Inflammatory macrophage treated with lipopolysaccharide for 1 hour (primary cell): ENCODE results near the gene ATPAF2.

Experiments used
- DNase-seq, 2 donors: peaks; one replicate each; pipeline ENCODE4 v3.0.0-alpha.2; 2020 to 2022

Gene ATPAF2

DNA sequence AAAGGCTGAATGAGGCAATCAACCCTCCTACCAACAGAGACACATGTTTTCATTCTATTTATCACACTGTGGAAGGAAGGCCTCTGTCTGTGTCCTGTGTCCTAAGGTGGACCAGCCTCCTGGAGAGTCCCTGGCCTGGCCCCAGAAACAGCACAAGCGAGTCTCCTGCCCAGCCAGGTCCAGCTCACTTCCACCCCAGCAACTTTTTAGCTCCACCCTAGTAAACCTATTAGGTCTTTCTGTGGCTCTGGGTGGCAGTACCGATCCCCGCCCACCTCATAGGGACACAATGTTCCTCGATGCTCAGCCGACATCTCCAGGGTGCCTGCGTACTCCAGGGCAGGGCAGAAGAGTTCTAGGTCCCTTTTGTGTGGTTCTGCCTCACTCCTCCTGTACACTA, 55.6 kb downstream of the ATPAF2 start:
- DNase-seq: no peak

DNA sequence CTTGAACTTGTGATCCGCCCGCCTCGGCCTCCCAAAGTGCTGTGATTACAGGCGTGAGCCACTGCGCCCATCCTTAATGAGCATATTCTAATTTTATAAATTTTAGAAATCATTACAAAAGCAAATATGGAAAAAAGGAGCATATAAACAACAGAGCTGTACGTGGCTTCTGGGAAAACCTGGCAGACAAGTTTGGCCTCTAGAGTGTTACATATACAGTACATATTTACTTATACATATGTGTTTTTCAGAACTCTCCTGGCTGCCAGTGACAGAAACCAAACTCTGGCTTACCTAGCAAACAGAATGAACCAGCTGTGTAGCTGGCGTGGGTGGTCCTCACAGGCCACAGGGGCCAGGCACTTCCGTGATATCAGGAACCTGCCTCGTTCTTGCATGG, 56.2 kb downstream of the ATPAF2 start:
- DNase-seq: no peak

GRCh38 chr17:17981330-17981729, 57.6 kb downstream of the ATPAF2 start:
- no peak for DNase-seq

DNA sequence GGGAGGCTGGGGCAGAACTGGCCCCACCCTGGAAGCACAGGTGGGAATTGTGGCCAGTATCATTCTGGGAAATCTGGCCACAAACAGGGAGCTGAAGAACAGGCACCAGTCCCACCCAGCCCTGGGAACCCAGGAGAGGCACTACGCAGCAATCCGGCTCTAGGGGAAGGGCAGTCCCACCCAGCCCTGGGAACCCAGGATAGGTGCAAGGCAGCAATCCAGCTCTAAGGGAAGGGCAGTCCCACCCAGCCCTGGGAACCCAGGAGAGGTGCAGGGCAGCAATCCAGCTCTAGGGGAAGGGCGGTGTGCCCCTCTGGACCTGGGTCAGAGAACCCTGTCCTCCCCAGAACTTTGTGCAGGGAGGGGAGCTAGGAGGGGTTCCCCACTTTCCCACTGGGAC, 59.2 kb downstream of the ATPAF2 start:
- DNase-seq: no peak

DNA sequence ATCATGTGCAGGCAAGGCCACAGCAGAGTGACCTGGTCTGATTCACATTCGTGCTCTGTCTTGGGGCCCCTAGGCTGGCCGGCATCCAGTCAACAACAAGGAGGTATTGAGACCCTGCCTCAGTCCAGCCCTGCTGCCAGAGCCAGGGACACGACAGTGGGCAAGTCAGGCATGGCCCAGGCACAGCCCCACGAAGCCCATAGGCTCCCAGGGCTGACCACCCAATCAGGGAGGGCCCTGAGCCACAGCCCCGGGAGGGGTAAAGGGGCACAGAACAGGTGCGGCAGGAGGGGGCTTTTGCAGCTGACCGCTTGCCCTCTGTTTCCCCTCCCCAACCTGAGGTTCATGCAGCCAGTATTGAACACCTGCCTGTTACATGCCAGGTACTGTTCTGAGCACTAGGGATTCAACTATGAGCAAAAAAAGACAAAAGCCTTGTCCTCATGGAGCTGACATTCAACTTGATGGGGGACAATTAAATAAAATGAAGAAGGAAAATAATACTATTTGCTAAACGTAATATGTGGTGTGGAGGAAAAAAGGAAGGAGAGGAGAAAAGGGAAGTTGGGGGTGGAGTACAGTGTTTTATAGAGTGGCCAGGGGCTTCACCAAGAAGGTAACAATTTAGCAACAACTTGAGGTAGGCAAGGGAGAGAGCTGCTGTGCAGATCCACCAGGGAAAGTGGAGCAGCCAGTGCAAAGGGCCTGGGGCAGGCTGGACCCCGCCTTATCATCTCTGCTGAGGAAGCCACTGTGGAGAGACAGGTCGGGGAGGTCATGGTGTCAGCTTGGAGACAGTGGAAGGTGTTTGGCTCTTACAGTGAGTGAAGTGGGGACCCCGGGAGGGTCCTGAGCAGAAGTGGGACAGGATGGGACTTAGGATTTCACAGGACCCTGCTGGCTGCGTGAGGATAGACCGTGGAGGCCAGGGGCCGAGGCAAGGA, 60.2 kb downstream of the ATPAF2 start:
- no peak for DNase-seq

GRCh38 chr17:17976931-17977570, 61.9 kb downstream of the ATPAF2 start:
- no peak for DNase-seq

GRCh38 chr17:17975436-17975835, 63.5 kb downstream of the ATPAF2 start:
- DNase-seq: peak; percentile 77 to 80

DNA sequence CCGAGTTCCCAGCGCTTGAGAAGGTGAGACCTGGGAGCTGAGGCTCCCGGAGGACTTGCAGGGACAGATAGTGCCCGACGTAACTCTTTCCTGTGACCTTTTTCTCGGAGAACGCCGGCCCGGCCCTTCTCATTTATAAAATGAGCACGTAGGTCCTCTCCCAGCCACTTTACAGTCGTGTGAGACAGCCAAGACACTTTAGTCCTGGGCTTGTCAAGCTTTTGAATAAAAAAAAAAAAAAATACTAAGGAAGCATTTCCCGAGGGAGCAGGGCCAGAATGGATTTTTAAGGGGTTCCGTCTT, 66.1 kb downstream of the ATPAF2 start:
- DNase-seq: no peak

GRCh38 chr17:17972126-17972951, 66.6 kb downstream of the ATPAF2 start, which contains the start of the genes DRC3 and TOM1L2:
TSS of gene DRC3 (plus strand) at chr17:17972862. CDS start at chr17:17977599, 4,737 bp downstream.
TSS of gene TOM1L2 (minus strand) at chr17:17972400. CDS start at chr17:17972313, 87 bp downstream.
- peak; percentile 100 for DNase-seq

- DNase-seq: no peak
These were observed 67.4 kb downstream of the ATPAF2 start for GRCh38 chr17:17971431-17972125.

GRCh38 chr17:17970699-17971430, 68.1 kb downstream of the ATPAF2 start:
- no peak for DNase-seq
